ENCODE results near the gene FGF2. TPM values are rescaled to one million over a fixed set of nuclear protein-coding genes. Genes with fewer than 3 reads are reported as not detected.

The FGF2 gene
- polyA plus RNA-seq (2011; rRNA removed) (18.4 and 25.1 TPM in 2 replicates), polyA minus RNA-seq (2011; rRNA and poly(A)+ RNA removed) (19.3 and 27.6 TPM in 2 replicates)

- POLR2A ChIA-PET = no interaction called here
Observed at GRCh38 chr4:122826553-122827257, at the start of gene FGF2. Gene FGF2, plus strand, starts transcription at chr4:122826831. Its CDS starts 344 bp downstream, at chr4:122827175.

GRCh38 chr4:122776916-122777315 is 49.7 kb upstream of the FGF2 start:
- H3K9me3 ChIP-seq (ENCODE audit: control insufficient read depth, insufficient read depth, low read length) = no peaks in the 10 kb centered on the region
- TF ChIP-seq, protein P1, sequence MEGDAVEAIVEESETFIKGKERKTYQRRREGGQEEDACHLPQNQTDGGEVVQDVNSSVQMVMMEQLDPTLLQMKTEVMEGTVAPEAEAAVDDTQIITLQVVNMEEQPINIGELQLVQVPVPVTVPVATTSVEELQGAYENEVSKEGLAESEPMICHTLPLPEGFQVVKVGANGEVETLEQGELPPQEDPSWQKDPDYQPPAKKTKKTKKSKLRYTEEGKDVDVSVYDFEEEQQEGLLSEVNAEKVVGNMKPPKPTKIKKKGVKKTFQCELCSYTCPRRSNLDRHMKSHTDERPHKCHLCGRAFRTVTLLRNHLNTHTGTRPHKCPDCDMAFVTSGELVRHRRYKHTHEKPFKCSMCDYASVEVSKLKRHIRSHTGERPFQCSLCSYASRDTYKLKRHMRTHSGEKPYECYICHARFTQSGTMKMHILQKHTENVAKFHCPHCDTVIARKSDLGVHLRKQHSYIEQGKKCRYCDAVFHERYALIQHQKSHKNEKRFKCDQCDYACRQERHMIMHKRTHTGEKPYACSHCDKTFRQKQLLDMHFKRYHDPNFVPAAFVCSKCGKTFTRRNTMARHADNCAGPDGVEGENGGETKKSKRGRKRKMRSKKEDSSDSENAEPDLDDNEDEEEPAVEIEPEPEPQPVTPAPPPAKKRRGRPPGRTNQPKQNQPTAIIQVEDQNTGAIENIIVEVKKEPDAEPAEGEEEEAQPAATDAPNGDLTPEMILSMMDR (IDR thresholded peaks at IDR 0.05; ENCODE audit: low read depth, low read length) = no peak
- CTCF ChIA-PET = interaction anchor here (1.0 to 1.8 kb wide), 3 partner anchors 13 to 137 kb away, joined by 3 to 11 read pairs (median 9); no protein-coding TSS in a partner anchor
- H3K27ac ChIP-seq (ENCODE audit: low read depth, low read length) = no peak overlapping the region
- no peak for DNase-seq (ENCODE audit: low read depth, low spot score)
- H3K27me3 ChIP-seq (ENCODE audit: control insufficient read depth, insufficient read depth, low read length) = no peaks in the 10 kb centered on the region
- POLR2A ChIA-PET = interaction anchor here (1.9 kb wide), 1 partner anchor 13 kb away, joined by 4 read pairs; no protein-coding TSS in a partner anchor
- H3K4me3 ChIP-seq (ENCODE audit: low read depth, low read length) = no peak overlapping the region

More at GRCh38 chr4:122826553-122827257, at the start of gene FGF2:
- peak within 1 kb of the TSS; percentile 87 for H3K4me3 ChIP-seq (ENCODE audit: low read depth, low read length)
- DNase-seq (ENCODE audit: low read depth, low spot score) = no peak
- H3K27ac ChIP-seq (ENCODE audit: low read depth, low read length) = peak within 1 kb of the TSS; percentile 77
- no peaks in the 10 kb centered on the region for H3K9me3 ChIP-seq (ENCODE audit: control insufficient read depth, insufficient read depth, low read length)
- CTCF ChIA-PET = no interaction called here
- TF ChIP-seq, protein P1 (IDR thresholded peaks at IDR 0.05; ENCODE audit: low read depth, low read length) = no peak
- no peaks in the 10 kb centered on the region for H3K27me3 ChIP-seq (ENCODE audit: control insufficient read depth, insufficient read depth, low read length)

DNA sequence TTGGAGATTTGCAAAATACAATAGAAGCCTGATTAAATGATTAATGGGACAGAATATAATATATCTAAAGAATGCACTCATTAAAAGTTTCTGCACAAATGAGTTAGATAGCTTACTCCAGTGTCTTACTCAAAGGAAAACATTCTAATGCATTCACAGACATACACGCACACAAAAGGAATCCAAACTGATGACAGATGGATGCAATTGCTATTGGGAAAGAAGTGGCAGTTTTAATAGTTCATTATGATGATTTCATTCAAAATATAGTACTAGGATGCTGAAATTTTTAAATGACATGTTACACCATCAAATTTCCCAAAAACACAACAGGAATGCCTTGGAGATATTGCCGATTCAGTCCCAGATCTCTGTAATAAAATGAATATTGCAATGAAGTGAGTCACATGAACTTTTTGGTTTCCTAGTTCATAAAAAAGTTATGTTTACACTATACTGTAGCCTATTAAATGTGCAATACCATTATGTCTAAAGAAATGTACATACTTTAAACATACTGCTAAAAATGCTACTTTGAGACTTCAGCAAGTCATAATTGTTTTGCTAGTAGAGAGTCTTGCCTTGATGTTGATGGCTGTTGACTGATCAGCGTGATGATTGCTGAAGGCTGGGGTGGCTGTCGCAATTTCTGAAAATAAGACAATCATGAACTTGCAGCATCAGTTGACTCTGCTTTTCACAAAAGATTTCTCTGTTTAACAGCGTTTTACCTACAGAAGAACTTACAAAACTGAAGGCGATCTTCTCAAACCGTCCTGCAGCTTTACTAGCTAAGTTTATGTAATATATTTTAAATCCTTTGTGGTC is 48.6 kb upstream of the FGF2 start:
- Histone ChIP-seq H3K4me3 (ENCODE audit: low read depth, low read length) (no peak overlapping the region), H3K9me3 (ENCODE audit: control insufficient read depth, insufficient read depth, low read length) (no peaks in the 10 kb centered on the region), H3K27me3 (ENCODE audit: control insufficient read depth, insufficient read depth, low read length) (no peaks in the 10 kb centered on the region), H3K27ac (ENCODE audit: low read depth, low read length) (no peak overlapping the region)
- no peak for DNase-seq (ENCODE audit: low read depth, low spot score)
- POLR2A ChIA-PET = interaction anchor here (1.2 to 1.9 kb wide), 2 partner anchors 14 to 77 kb away, joined by 3 to 4 read pairs; no protein-coding TSS in a partner anchor
- CTCF ChIA-PET = interaction anchor here (1.2 to 1.8 kb wide), 2 partner anchors 20 to 136 kb away, joined by 5 to 11 read pairs (median 9); no protein-coding TSS in a partner anchor
- TF ChIP-seq, protein P1 (IDR thresholded peaks at IDR 0.05; ENCODE audit: low read depth, low read length) = no peak

- Histone ChIP-seq H3K4me3 (ENCODE audit: low read depth, low read length) (no peak overlapping the region), H3K27me3 (ENCODE audit: control insufficient read depth, insufficient read depth, low read length) (no peaks in the 10 kb centered on the region), H3K9me3 (ENCODE audit: control insufficient read depth, insufficient read depth, low read length) (no peaks in the 10 kb centered on the region), H3K27ac (ENCODE audit: low read depth, low read length) (no peak overlapping the region)
- ChIA-PET CTCF (interaction anchor here (0.8 kb wide), 1 partner anchor 64 kb away, joined by 4 read pairs; no protein-coding TSS in a partner anchor), POLR2A (no interaction called here)
- no peak for DNase-seq (ENCODE audit: low read depth, low spot score)
- TF ChIP-seq, protein P1 (IDR thresholded peaks at IDR 0.05; ENCODE audit: low read depth, low read length) = no peak
Observed at GRCh38 chr4:122781486-122781885, 45.1 kb upstream of the FGF2 start.
